Breast epithelium (tissue), 4 donors: ENCODE results near the gene GPX5. TPM values are rescaled to one million over a fixed set of nuclear protein-coding genes. Genes with fewer than 3 reads are reported as not detected.

Source experiments
- DNase-seq, 2 donors: peaks; one replicate each; pipeline ENCODE4 v3.0.0-alpha.2; 2019; ENCODE audit warnings: low spot score in 2 of 2
- H3K27ac ChIP-seq, 2 donors: fragments of 200-600 bp; sonication (generic) in 1 of 2; one replicate each; pipeline ENCODE4 v1.5.1; 2016 to 2019; ENCODE audit warnings: mild to moderate bottlenecking in 1 of 2
- H3K27me3 ChIP-seq, 2 donors: fragments of 200-600 bp; sonication (generic) in 1 of 2; one replicate each; pipeline versions ENCODE4 v1.5.1 to v1.6.0; 2017 to 2019; ENCODE audit warnings: control low read depth in 1 of 2, mild to moderate bottlenecking in 1 of 2
- H3K36me3 ChIP-seq: fragments of 200-600 bp; one replicate; pipeline ENCODE4 v1.5.1; 2019
- H3K4me1 ChIP-seq, 2 donors: fragments of 200-600 bp; sonication (generic); one replicate each; pipeline ENCODE4 v1.5.1; 2016 to 2019; ENCODE audit warnings: control low read depth in 1 of 2
- H3K4me3 ChIP-seq, 3 donors: fragments of 200-600 bp; sonication (generic); 1 replicate in 2 of 3; 2 replicates in 1 of 3; pipeline ENCODE4 v1.5.1; 2016 to 2019; ENCODE audit warnings: mild to moderate bottlenecking in 3 of 3, moderate library complexity in 2 of 3
- H3K9me3 ChIP-seq, 2 donors: fragments of 200-600 bp; sonication (generic) in 1 of 2; one replicate each; pipeline ENCODE4 v1.5.1; 2016 to 2019; ENCODE audit warnings: control low read depth in 1 of 2
- POLR2A ChIP-seq: fragments of 450-650 bp; IDR thresholded peaks from one replicate; pipeline ENCODE4 v1.6.1; 2016; ENCODE audit warnings: antibody characterized with exemption, mild to moderate bottlenecking, moderate library complexity
- POLR2AphosphoS5 ChIP-seq, 3 donors: sonication (generic); formaldehyde crosslinking; IDR thresholded peaks; one replicate each; pipeline ENCODE4 v1.6.1; 2017; ENCODE audit warnings: antibody characterized with exemption in 3 of 3
- intact Hi-C: fragments of 100-400 bp; cut with DNase I; formaldehyde crosslinking; loops from one replicate; pipeline ENCODE4 v1.15.1; 2023; ENCODE audit warnings: low total_unique reads
- total RNA-seq, 3 donors: library from RNA; depleted of rRNA; stranded (reverse); fragments of >200 nt; gene quantifications; one replicate each; pipeline ENCODE4 v1.1.0, GENCODE V29; 2016
- TF ChIP-seq, protein P1 (sequence below), 3 donors: fragments of 450-650 bp; IDR thresholded peaks; one replicate each; pipeline ENCODE4 v1.5.1; 2016 to 2017; ENCODE audit warnings: antibody characterized with exemption in 3 of 3, mild to moderate bottlenecking in 3 of 3, moderate library complexity in 3 of 3

GPX5 gene, protein sequence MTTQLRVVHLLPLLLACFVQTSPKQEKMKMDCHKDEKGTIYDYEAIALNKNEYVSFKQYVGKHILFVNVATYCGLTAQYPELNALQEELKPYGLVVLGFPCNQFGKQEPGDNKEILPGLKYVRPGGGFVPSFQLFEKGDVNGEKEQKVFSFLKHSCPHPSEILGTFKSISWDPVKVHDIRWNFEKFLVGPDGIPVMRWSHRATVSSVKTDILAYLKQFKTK
- not detected for total RNA-seq

DNA sequence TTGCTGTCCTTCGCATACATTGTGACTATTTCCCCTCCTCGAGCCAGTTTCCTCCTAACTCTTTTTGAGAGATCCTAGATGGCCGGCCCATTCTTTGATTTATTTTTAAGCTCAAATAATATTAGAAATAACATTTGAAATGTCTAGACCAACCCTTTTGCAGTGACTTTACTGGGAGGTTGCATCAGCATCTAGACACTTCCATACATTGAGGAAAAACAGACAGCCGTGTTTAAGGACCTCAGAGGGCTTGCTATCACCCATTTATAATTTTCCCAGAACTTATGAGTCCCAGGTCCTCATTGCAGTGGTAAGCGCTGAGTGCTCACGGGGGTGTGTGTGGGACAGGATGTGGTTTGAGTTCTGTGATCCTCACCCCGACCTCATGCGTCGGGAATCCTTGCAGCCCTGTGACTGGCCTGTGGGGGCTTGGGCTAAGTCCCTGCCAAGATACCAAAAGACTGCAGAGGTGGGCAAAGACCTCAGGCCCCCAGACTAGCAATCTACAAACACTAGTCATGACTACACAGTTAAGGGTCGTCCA, at the start of gene GPX5:
TSS of gene GPX5 (plus strand) at position 386 of the 544 bp plus-strand sequence. CDS start at position 519, 133 bp downstream.
- no peaks in the 10 kb centered on the region for H3K36me3 ChIP-seq
- H3K4me3 ChIP-seq: no peak within 1 kb of the TSS
- H3K9me3 ChIP-seq: no peaks in the 10 kb centered on the region
- H3K4me1 ChIP-seq: no peaks in the 10 kb centered on the region
- TF ChIP-seq POLR2AphosphoS5 (IDR thresholded peaks at IDR 0.05) (no peak), POLR2A (no peak)
- TF ChIP-seq, protein P1, sequence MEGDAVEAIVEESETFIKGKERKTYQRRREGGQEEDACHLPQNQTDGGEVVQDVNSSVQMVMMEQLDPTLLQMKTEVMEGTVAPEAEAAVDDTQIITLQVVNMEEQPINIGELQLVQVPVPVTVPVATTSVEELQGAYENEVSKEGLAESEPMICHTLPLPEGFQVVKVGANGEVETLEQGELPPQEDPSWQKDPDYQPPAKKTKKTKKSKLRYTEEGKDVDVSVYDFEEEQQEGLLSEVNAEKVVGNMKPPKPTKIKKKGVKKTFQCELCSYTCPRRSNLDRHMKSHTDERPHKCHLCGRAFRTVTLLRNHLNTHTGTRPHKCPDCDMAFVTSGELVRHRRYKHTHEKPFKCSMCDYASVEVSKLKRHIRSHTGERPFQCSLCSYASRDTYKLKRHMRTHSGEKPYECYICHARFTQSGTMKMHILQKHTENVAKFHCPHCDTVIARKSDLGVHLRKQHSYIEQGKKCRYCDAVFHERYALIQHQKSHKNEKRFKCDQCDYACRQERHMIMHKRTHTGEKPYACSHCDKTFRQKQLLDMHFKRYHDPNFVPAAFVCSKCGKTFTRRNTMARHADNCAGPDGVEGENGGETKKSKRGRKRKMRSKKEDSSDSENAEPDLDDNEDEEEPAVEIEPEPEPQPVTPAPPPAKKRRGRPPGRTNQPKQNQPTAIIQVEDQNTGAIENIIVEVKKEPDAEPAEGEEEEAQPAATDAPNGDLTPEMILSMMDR (IDR thresholded peaks at IDR 0.05): no peak
- intact Hi-C loops: no loop called here
- H3K27me3 ChIP-seq: peaks cover 0 to 40% of the 10 kb centered on the region in 2 donors
- H3K27ac ChIP-seq: no peak within 1 kb of the TSS
- DNase-seq: no peak

DNA sequence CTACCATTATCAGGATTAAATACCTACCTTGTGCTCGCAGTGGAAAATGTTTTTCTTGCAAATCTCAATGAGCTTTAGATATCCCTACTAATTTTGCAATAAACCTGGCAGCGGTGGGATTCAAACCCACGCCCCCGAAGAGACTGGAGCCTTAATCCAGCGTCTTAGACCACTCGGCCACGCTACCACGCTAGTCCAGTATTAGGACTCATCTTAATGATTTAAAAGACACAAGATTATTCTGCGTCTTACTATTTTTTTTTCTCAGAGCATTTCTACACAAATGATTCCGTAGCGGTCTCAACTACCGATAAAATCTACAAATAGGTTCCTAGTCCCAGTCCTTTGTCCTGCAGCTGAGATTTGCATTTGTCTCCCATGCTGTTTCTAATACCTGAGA, 47.2 kb upstream of the GPX5 start:
- no peak for TF ChIP-seq POLR2AphosphoS5 (IDR thresholded peaks at IDR 0.05)
- TF ChIP-seq POLR2A: no peak
- TF ChIP-seq, protein P1 (IDR thresholded peaks at IDR 0.05): no peak
- intact Hi-C loops: no loop called here
- H3K27ac ChIP-seq: no peak overlapping the region
- no peak overlapping the region for H3K4me3 ChIP-seq
- H3K36me3 ChIP-seq: no peaks in the 10 kb centered on the region
- DNase-seq: no peak
- H3K4me1 ChIP-seq: no peaks in the 10 kb centered on the region
- no peaks in the 10 kb centered on the region for H3K9me3 ChIP-seq
- H3K27me3 ChIP-seq: peaks cover 0 to 21% of the 10 kb centered on the region in 2 donors

DNA sequence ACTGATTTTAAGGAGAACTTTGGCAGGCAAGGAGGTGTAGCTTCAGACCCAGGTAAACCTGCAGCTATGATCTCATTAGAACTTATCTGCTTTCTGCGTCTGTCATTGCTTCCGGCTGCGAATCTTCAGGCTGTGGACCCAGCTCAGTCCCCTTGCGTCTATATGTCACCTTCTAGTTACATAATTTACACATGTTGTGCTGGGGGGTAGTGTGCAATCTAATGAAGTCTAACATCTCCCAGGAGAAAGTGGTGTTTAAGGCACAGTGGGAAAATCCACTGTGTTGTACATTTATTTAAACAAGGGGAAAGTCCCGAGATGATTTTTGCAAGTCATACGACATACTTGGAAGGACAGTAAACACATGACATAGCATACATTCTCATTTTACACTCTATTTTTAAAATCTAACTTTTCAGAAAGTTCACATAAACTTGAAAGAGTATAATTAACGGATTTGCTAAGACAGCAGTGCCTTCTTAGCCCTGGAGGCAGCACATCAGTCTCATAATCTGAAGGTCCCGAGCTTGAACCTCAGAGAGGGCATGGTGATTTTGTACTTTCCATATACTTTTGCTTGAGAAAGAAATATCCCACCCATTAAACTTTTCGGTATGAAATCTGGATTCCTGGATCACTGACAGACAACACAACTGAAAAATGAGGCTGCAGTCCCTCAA, 45.3 kb upstream of the GPX5 start:
- intact Hi-C loops: no loop called here
- Histone ChIP-seq H3K4me3 (no peak overlapping the region), H3K27me3 (peaks cover 0 to 21% of the 10 kb centered on the region in 2 donors), H3K9me3 (no peaks in the 10 kb centered on the region), H3K36me3 (no peaks in the 10 kb centered on the region), H3K27ac (no peak overlapping the region), H3K4me1 (no peaks in the 10 kb centered on the region)
- TF ChIP-seq POLR2A: no peak
- no peak for TF ChIP-seq POLR2AphosphoS5 (IDR thresholded peaks at IDR 0.05)
- TF ChIP-seq, protein P1 (IDR thresholded peaks at IDR 0.05): no peak
- no peak for DNase-seq

DNA sequence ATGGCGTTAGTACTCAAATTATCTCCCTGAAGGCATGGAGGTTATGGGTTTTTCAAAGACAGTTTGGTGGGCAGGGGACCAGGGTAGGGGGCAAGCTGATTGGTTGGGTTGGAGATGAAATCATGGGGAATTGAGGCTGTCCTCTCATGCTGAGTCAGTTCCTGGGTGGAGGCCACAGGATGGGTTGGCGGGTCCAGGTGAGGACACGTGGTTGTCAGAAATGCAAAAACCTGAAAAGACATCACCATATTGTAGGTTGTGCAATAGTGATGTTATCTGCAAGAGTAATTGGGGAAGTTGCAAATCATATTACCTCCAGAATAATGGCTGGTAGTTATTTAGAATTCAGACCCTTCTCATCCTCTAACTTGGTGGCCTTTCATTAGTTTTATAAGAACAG, 40.2 kb upstream of the GPX5 start:
- Histone ChIP-seq H3K4me1 (no peaks in the 10 kb centered on the region), H3K9me3 (no peaks in the 10 kb centered on the region), H3K27ac (no peak overlapping the region), H3K36me3 (no peaks in the 10 kb centered on the region), H3K4me3 (no peak overlapping the region), H3K27me3 (peaks cover 0 to 10% of the 10 kb centered on the region in 2 donors)
- DNase-seq: no peak
- intact Hi-C loops: no loop called here
- TF ChIP-seq POLR2AphosphoS5 (IDR thresholded peaks at IDR 0.05): no peak
- TF ChIP-seq, protein P1 (IDR thresholded peaks at IDR 0.05): no peak
- no peak for TF ChIP-seq POLR2A

DNA sequence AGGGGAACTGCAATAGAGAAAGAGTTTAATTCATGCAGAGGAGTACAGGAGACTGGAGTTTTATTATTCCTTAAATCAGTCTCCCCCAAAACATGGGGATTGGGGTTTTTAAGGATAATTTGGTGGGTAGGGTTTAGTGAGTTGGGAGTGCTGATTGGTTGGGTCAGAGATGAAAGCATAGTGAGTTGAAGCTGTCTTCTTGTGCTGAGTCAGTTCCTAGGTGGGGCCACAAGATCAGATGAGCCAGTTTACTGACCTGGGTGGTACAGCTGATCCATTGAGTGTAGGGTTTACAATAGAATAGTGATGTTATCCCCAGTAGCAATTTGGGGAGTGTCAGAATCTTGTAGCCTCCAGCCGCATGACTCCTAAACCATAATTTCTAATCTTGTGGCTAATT, 39.1 kb upstream of the GPX5 start:
- TF ChIP-seq, protein P1 (IDR thresholded peaks at IDR 0.05): no peak
- no peak for TF ChIP-seq POLR2AphosphoS5 (IDR thresholded peaks at IDR 0.05)
- no peak for TF ChIP-seq POLR2A
- Histone ChIP-seq H3K4me1 (no peaks in the 10 kb centered on the region), H3K27me3 (peaks cover 0 to 9% of the 10 kb centered on the region in 2 donors), H3K9me3 (no peaks in the 10 kb centered on the region), H3K36me3 (no peaks in the 10 kb centered on the region), H3K4me3 (no peak overlapping the region), H3K27ac (no peak overlapping the region)
- intact Hi-C loops: no loop called here
- no peak for DNase-seq
